Testis (tissue), 3 donors: ENCODE measurements around the gene ADGRD1. TPM values are rescaled to one million over a fixed set of nuclear protein-coding genes. Genes with fewer than 3 reads are reported as not detected.

Experiments used
- DNase-seq: peaks from one replicate; pipeline ENCODE4 v3.0.0-alpha.2; 2019
- H3K27ac ChIP-seq, 2 donors: fragments of 200-600 bp; sonication (generic); one replicate each; pipeline ENCODE4 v1.5.1; 2019
- H3K27me3 ChIP-seq: fragments of 200-600 bp; sonication (generic); one replicate; pipeline ENCODE4 v1.5.1; 2019
- H3K36me3 ChIP-seq: fragments of 200-600 bp; sonication (generic); one replicate; pipeline ENCODE4 v1.5.1; 2017; ENCODE audit warnings: low read depth; ENCODE audit errors: missing control alignments
- H3K4me1 ChIP-seq: fragments of 200-600 bp; sonication (generic); one replicate; pipeline ENCODE4 v1.5.1; 2019
- H3K4me3 ChIP-seq, 2 donors: fragments of 200-600 bp; sonication (generic); one replicate each; pipeline ENCODE4 v1.5.1; 2017 to 2019
- H3K9me3 ChIP-seq: fragments of 200-600 bp; sonication (generic); one replicate; pipeline ENCODE4 v1.5.1; 2017
- POLR2A ChIP-seq: fragments of 450-650 bp; IDR thresholded peaks from one replicate; pipeline ENCODE4 v1.6.1; 2017; ENCODE audit warnings: antibody characterized with exemption, mild to moderate bottlenecking, moderate library complexity
- WGBS, 2 donors: methylation state at CpG; one replicate each; pipeline ENCODE4 v1.1.5; 2018; 5-methylcytosine and 5-hydroxymethylcytosine counted together
- intact Hi-C: fragments of 100-400 bp; cut with DNase I; formaldehyde crosslinking; loops from one replicate; pipeline ENCODE4 v1.15.1; 2023; ENCODE audit warnings: low total_unique reads
- polyA plus RNA-seq: library from polyadenylated mRNA; stranded (reverse); fragments of 350-450 nt; fragmentation: Illumina TruSeq; extraction: RNeasy Lipid Tissue Mini Kit (QIAGEN cat#74804); gene quantifications from one replicate; pipeline ENCODE4 v1.2.3, GENCODE V29; 2014; ENCODE audit warnings: low read depth, low replicate concordance; ENCODE audit not compliant: insufficient read depth
- total RNA-seq, 2 donors: library from RNA; depleted of rRNA; stranded (reverse); fragments of >200 nt; gene quantifications; one replicate each; pipeline ENCODE4 v1.2.3, GENCODE V29; 2016
- TF ChIP-seq, protein P1 (sequence below), 3 experiments: fragments of 450-650 bp in 2 of 3; fragments of 200-600 bp in 1 of 3; sonication (generic) in 1 of 3; IDR thresholded peaks; one replicate each; pipeline ENCODE4 v1.5.1; 2016 to 2019; ENCODE audit warnings: antibody characterized with exemption in 3 of 3, mild to moderate bottlenecking in 2 of 3, moderate library complexity in 1 of 3

Gene ADGRD1
- total and polyA plus RNA-seq, 3 donors from 2014 or later: 27.2 to 43.2 (median 42.8) TPM

DNA sequence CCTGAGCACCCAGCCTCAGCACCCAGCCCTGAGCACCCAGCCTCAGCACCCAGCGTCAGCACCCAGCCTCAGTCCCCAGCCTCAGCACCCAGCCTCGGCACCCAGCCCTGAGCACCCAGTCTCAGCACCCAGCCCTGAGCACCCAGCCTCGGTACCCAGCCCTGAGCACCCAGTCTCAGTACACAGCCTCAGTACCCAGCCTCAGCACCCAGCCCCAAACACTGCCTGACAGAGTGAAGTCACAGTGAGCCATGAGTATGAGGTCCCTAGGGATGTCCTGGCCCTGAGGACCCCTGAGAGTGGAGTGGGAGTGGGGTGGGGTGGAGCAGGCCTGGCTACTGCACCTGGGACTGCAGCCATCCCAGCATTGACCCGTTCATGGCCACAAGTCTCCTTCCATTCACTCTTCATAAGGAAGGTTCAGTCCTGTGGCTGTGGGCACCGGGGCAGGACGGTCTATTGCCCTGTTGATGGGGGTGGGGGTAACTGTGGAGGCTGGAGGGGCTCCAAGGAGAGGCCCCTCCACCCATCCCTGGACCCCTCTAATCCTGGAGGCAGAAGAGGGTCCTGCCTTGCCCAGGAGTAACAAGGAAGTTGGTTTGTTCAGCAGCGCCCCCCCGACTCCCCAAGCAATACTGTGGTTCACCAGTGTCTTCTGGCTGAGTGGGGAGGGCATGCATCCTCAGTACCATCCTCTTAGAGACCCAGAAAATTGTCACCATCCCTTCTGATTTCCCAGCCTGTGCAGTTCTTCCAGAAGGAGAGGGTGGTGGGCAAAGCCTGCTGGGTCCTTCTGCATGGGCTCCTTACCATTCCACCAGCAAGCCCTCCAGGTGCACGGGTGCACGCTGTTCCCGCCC lies 140.5 kb downstream of the ADGRD1 start:
- Histone ChIP-seq H3K27me3 (no peaks in the 10 kb centered on the region), H3K36me3 (no peaks in the 10 kb centered on the region), H3K27ac (no peak overlapping the region), H3K4me1 (peaks cover 10% of the 10 kb centered on the region), H3K9me3 (no peaks in the 10 kb centered on the region), H3K4me3 (no peak overlapping the region)
- intact Hi-C loops: no loop called here
- TF ChIP-seq, protein P1, sequence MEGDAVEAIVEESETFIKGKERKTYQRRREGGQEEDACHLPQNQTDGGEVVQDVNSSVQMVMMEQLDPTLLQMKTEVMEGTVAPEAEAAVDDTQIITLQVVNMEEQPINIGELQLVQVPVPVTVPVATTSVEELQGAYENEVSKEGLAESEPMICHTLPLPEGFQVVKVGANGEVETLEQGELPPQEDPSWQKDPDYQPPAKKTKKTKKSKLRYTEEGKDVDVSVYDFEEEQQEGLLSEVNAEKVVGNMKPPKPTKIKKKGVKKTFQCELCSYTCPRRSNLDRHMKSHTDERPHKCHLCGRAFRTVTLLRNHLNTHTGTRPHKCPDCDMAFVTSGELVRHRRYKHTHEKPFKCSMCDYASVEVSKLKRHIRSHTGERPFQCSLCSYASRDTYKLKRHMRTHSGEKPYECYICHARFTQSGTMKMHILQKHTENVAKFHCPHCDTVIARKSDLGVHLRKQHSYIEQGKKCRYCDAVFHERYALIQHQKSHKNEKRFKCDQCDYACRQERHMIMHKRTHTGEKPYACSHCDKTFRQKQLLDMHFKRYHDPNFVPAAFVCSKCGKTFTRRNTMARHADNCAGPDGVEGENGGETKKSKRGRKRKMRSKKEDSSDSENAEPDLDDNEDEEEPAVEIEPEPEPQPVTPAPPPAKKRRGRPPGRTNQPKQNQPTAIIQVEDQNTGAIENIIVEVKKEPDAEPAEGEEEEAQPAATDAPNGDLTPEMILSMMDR (IDR thresholded peaks at IDR 0.05): no peak
- TF ChIP-seq POLR2A: no peak
- 94 to 95% methylated on average over 8 to 11 of the region's 11 CpGs for WGBS, 2 donors
- DNase-seq: peak; percentile 10

DNA sequence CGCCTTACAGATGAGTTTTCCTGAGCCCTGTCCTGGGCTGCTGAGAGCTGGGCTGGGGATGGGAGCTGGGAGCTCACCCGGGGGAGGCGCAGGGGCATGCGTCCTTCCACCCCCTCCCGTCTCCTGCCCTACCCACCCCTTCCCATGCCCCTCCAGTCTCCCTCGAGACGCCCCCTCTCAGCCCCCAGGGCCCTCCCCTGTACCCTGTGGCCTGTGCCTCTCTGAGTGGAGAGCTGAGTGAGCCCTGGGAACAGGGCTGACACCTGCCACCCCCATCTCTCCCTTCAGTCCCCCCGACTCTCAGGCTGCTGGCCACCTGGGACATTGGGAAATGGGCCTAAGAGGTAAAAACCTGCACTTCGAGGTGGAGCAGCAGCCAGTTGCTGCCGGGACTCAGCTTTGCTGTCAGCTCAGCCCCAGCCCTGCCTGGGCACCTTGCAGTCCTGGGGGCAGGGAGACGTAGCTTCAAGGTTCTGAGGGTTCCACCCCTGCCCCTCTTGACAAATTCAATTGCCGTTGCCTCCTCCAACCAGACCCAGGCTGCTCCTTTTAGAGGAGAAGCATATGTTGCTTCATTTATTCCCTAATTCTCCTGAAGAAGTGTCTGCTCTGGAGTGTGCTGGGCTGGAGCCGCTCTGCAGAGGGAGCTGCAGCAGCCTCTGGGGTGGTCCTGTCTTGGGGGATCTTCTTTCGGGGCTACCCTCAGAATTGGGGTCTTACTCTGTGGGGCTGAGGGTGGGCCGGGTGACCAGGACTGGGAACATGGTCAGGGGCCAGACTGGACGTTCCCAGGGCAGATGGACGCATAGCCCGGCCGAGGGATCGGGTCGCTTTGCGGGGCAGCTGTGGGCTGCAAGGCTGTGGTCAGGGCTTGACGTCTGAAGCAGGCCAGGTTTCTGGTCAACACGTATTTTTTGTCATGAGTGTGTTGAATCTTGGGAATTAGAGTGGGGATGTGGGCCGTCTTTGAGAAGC lies 141.4 kb downstream of the ADGRD1 start:
- Histone ChIP-seq H3K36me3 (no peaks in the 10 kb centered on the region), H3K4me1 (peaks cover 10% of the 10 kb centered on the region), H3K27ac (no peak overlapping the region), H3K4me3 (no peak overlapping the region), H3K9me3 (no peaks in the 10 kb centered on the region), H3K27me3 (no peaks in the 10 kb centered on the region)
- intact Hi-C loops: no loop called here
- DNase-seq: peak; percentile 13
- TF ChIP-seq, protein P1 (IDR thresholded peaks at IDR 0.05): no peak
- no peak for TF ChIP-seq POLR2A
- 79 to 86% methylated on average over 16 to 24 of the region's 25 CpGs for WGBS, 2 donors

DNA sequence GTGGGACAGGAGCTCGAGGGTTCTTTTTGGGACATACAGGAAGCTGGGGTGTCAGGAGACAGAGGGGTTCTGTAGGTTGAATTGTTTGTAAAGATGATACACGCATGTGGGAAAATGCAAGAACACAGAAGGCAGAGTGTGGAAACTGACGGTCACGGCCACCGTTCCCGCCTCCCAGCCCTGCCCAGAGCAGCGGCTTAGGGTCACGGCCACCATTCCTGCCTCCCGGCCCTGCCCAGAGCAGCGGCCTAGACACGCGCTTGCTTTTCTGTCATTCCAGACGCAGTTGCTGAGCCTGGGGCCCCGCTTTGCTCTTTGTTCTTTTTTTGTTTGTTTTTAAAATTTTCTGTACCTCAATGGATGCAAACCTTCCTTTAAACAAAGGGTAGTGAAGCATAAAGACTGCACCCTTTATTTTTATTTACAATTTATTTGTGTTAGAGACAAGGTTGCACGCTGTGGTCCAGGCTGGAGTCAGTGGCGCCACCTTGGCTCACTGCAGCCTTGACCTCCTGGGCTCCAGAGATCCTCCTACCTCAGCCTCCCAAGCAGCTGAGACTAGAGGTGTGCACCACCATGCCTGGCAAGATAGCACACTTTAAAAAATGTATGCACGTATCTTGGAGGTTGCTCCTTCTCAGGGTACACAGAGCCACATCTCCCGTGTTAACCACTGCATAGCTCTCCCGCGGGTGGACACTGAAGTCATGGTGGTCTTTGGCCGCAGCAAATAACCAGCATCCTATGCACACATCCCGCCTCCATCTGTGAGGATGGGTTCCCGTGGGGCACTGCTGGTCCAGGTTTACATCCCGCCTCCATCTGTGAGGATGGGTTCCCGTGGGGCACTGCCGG lies 142.3 kb downstream of the ADGRD1 start:
- Histone ChIP-seq H3K4me3 (no peak overlapping the region), H3K9me3 (no peaks in the 10 kb centered on the region), H3K36me3 (no peaks in the 10 kb centered on the region), H3K27me3 (no peaks in the 10 kb centered on the region), H3K4me1 (peaks cover 7% of the 10 kb centered on the region), H3K27ac (no peak overlapping the region)
- TF ChIP-seq, protein P1 (IDR thresholded peaks at IDR 0.05): no peak
- TF ChIP-seq POLR2A: no peak
- intact Hi-C loops: no loop called here
- 78 to 80% methylated on average over 26 of the region's 26 CpGs for WGBS, 2 donors
- DNase-seq: peak; percentile 12

DNA sequence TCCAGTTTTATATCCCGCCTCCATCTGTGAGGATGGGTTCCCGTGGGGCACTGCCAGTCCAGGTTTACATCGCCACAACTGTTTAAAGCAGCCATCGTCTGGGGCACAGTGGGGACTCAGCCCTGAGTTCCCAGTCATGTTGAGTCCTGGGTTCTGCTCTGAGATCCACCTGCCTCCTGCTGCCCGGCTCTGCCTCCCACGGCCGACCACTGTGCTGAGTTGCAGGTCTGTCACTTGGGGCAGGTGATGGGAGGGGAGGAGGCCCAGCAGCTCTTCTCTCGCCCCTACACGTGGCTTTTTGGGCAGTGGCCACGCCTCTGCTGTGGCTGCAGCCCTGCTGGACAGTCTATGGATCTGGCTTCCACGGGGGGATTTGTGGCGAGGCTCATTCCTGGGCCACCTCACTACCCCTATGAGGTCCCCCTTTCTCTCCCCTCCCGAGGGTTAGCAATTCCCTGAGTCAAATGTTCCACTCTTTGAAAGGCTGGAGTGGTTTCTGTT lies 143.0 kb downstream of the ADGRD1 start:
- whole genome bisulfite sequencing, 2 donors: 72 to 78% methylated on average over 8 to 12 of the region's 13 CpGs
- H3K36me3 ChIP-seq: no peaks in the 10 kb centered on the region
- intact Hi-C loops: no loop called here

More for the DNA sequence above, 143.0 kb downstream of the ADGRD1 start:
- DNase-seq: no peak
- no peaks in the 10 kb centered on the region for H3K27me3 ChIP-seq
- H3K4me3 ChIP-seq: no peak overlapping the region
- TF ChIP-seq, protein P1 (IDR thresholded peaks at IDR 0.05): no peak
- TF ChIP-seq POLR2A: no peak
- H3K4me1 ChIP-seq: peaks cover 7% of the 10 kb centered on the region
- no peaks in the 10 kb centered on the region for H3K9me3 ChIP-seq
- no peak overlapping the region for H3K27ac ChIP-seq
